Measurements from ENCODE around the gene ADIG. TPM values are rescaled to one million over a fixed set of nuclear protein-coding genes. Genes with fewer than 3 reads are reported as not detected.

The ADIG gene
- total RNA-seq, 4 donors from 2014 or later: not detected

DNA sequence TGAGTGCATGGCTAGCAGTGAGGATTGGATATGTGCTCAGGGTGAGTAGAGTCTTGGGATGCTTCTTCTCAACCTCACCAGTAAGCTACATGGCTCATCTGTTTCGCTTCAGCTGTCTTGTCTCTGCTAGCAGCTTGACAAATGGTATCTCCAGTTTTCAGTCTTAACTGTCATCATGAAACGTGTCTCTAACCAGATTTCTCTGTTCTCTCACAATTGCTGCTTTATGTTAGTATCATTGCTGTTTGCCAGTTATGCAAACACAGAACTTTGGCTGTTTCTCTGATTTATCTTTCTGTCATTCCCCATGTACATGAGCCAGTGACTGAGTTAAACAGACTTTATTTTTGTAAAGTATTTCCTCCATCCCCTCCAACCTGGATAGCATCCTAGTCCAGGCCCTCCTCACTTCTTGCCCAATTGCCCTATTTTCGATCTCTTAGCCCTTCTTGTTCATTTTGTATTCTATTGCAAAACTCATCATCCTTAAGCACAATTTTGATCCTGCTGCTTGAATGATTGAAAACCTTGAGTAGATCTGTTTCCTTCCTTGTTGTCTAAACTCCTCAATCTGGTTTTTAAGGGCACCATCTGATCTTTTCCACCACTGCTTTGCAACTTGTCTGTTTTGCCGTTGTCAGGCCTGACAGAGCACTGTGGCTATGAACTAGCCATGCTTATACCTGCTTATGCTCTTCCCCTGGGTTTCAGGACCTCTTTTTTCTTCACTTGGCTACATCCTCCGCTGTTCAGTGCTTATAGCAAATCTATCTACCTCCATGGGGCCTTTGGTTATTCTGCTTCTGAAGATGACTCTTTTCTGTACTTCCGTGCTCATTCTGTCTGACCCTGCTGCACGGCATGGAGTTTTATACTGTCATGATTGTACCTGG, 37.7 kb upstream of the ADIG start:
- TF ChIP-seq EP300 (IDR thresholded peaks at IDR 0.05) (no peak), POLR2A (IDR thresholded peaks at IDR 0.05) (no peak), POLR2AphosphoS5 (IDR thresholded peaks at IDR 0.05) (no peak)
- TF ChIP-seq, protein P1, sequence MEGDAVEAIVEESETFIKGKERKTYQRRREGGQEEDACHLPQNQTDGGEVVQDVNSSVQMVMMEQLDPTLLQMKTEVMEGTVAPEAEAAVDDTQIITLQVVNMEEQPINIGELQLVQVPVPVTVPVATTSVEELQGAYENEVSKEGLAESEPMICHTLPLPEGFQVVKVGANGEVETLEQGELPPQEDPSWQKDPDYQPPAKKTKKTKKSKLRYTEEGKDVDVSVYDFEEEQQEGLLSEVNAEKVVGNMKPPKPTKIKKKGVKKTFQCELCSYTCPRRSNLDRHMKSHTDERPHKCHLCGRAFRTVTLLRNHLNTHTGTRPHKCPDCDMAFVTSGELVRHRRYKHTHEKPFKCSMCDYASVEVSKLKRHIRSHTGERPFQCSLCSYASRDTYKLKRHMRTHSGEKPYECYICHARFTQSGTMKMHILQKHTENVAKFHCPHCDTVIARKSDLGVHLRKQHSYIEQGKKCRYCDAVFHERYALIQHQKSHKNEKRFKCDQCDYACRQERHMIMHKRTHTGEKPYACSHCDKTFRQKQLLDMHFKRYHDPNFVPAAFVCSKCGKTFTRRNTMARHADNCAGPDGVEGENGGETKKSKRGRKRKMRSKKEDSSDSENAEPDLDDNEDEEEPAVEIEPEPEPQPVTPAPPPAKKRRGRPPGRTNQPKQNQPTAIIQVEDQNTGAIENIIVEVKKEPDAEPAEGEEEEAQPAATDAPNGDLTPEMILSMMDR (IDR thresholded peaks at IDR 0.05): no peak
- Histone ChIP-seq H3K36me3 (peaks cover 100% of the 10 kb centered on the region), H3K27ac (no peak overlapping the region), H3K4me1 (no peaks in the 10 kb centered on the region), H3K9me3 (no peaks in the 10 kb centered on the region), H3K4me3 (no peak overlapping the region), H3K27me3 (no peaks in the 10 kb centered on the region)
- DNase-seq (ENCODE audit: low spot score in 2 of 2): no peak
- 83% methylated on average over 7 of the region's 7 CpGs for WGBS

DNA sequence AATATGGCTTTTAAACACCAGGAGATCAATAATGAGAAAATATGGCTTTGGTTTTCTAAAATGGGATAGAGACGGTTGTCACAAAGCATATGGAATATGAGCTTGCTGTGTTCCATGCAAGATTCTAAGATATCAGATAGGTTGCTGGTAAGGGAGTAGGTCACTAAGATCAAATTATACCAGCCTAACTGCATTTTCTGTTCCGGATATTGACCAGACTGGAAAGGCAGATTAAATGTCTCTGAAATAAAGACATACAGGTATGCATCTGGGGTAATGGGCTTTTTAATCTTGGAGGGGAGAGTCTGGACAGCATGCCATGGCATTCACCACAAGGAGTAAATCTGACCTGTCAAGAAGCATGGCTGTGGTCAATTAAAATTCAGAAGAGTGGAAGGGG, 35.2 kb upstream of the ADIG start:
- H3K27ac ChIP-seq: no peak overlapping the region
- no peak overlapping the region for H3K4me3 ChIP-seq
- H3K4me1 ChIP-seq: no peaks in the 10 kb centered on the region
- DNase-seq (ENCODE audit: low spot score in 2 of 2): no peak
- WGBS: 98% methylated on average over 2 of the region's 2 CpGs
- H3K9me3 ChIP-seq: no peaks in the 10 kb centered on the region
- no peaks in the 10 kb centered on the region for H3K27me3 ChIP-seq
- H3K36me3 ChIP-seq: peaks cover 86% of the 10 kb centered on the region
- TF ChIP-seq, protein P1 (IDR thresholded peaks at IDR 0.05): no peak
- no peak for TF ChIP-seq EP300 (IDR thresholded peaks at IDR 0.05)
- no peak for TF ChIP-seq POLR2AphosphoS5 (IDR thresholded peaks at IDR 0.05)
- TF ChIP-seq POLR2A (IDR thresholded peaks at IDR 0.05): no peak

DNA sequence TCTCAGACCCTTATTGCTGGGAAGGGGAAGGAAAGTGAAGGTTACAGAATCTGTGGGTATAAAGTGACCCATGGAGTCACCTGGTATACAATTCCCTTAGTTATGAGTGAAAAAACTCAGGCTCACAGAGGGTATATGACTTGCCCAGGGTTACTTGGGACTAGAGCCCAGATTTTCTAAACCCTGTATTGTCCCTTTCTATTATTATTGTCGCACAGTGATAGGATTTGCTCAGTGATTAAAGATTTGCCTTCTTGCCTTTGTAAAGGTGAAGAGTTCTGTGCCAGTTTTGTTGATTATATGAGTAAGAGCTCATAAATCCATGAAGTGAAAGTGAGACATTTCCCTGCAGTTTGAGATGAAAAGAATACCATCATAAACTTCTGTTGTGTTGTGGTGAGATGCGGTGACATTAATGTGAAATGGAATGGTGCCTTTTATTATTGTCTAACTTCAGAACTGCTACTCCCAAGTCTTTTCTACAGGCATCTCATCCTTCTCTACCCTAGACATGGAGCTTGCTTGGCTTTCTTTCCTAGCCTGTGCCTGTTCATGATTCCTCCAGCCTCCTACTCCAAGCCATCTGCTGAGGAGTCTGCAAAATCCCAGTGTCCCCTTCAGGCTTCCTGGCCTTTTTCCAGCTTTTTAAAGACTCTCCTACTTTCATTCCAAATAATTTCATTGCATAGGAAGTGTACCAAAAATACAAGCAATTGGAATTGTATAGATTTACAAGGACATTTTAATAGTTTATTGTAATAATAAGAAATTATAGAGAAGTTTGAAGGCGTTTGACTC, 33.5 kb upstream of the ADIG start:
- TF ChIP-seq POLR2AphosphoS5 (IDR thresholded peaks at IDR 0.05) (no peak), EP300 (IDR thresholded peaks at IDR 0.05) (no peak), POLR2A (IDR thresholded peaks at IDR 0.05) (no peak)
- TF ChIP-seq, protein P1 (IDR thresholded peaks at IDR 0.05): no peak
- Histone ChIP-seq H3K27ac (no peak overlapping the region), H3K9me3 (no peaks in the 10 kb centered on the region), H3K27me3 (no peaks in the 10 kb centered on the region), H3K4me1 (no peaks in the 10 kb centered on the region), H3K4me3 (no peak overlapping the region), H3K36me3 (peaks cover 86% of the 10 kb centered on the region)
- 88% methylated on average over 3 of the region's 3 CpGs for WGBS
- DNase-seq (ENCODE audit: low spot score in 2 of 2): no peak

DNA sequence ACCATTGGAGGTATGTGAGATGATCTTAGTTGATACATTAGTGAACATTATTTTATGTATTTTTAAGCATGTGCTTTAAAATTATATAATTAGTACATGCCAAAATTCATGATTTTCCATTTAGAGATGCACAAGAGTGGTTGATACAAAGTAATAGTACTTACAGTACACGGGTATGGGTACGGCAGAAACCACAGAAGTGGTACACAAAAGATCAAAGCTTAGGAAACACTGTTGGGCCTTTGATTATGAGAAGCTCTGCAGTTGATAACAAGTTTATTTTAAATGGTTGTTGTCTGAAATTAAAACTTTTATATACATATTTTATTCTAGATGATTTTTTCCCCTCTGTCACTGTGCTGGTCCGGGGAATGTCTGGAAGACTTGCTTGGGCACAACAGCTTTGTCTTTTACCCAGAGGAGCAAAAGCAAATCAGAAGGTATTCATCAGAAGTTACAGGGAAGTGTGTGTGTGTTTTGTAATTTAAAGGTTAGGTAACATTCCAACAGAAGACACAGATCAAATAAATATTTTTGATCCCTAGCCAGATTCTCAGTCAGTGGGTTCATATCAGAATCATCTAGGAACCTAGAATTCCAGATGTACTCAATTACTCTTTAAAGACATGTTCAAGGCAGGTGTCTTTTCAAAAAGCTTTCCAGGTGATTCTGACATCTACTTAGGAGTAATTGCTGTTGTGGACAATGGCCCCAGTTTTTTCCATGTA, 32.5 kb upstream of the ADIG start:
- DNase-seq (ENCODE audit: low spot score in 2 of 2): no peak
- H3K27ac ChIP-seq: no peak overlapping the region
- H3K4me3 ChIP-seq: no peak overlapping the region
- TF ChIP-seq POLR2AphosphoS5 (IDR thresholded peaks at IDR 0.05) (no peak), EP300 (IDR thresholded peaks at IDR 0.05) (no peak), POLR2A (IDR thresholded peaks at IDR 0.05) (no peak)
- TF ChIP-seq, protein P1 (IDR thresholded peaks at IDR 0.05): no peak
- 91% methylated on average over 3 of the region's 3 CpGs for WGBS
- no peaks in the 10 kb centered on the region for H3K9me3 ChIP-seq
- H3K27me3 ChIP-seq: no peaks in the 10 kb centered on the region
- peaks cover 86% of the 10 kb centered on the region for H3K36me3 ChIP-seq
- no peaks in the 10 kb centered on the region for H3K4me1 ChIP-seq

Measured in suprapubic skin (tissue), 4 donors.